ENCODE data around the gene MACF1. TPM values are rescaled to one million over a fixed set of nuclear protein-coding genes. Genes with fewer than 3 reads are reported as not detected.

Gene MACF1
- total and polyA plus RNA-seq, 8 donors = 16.8 to 662 (median 236) TPM

DNA sequence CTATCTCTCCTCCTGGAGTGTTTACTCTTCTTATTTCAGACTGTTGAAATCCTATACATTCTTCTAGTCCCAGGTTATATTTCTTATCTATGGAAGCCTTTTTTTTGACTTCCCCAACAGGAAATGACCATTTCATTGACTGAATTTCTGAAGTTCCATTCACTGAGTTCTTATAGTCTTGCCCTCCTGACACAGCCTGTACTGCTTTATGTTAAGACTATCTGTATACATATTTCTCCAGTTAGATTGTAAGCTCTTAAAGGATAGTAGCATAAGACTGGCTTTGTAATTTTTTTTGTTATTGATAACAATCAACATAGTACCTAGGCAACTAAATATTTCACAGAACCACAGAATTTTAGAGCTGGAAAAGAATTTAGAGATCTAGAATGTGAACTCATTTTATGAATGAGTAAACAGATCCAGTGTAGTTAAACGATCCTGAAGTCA lies 14.9 kb upstream of the MACF1 start:
- intact Hi-C loops (cut with DNase I; ENCODE audit: low total_unique reads) = loop anchor here (10.0 kb wide), 1 partner anchor 85 kb away; no protein-coding TSS in a partner anchor
- Histone ChIP-seq H3K9me3 (no peaks in the 10 kb centered on the region), H3K27me3 (no peaks in the 10 kb centered on the region), H3K27ac (peak overlapping the region in 3 of 5 donors; percentile 16 to 41 (median 29)), H3K4me3 (no peak overlapping the region), H3K4me1 (peaks cover 19 to 72% (median 53%) of the 10 kb centered on the region in 4 donors), H3K36me3 (no peaks in the 10 kb centered on the region)
- peak in 1 of 2 donors; percentile 23 for DNase-seq
- WGBS, 5 donors = 10 to 22% (median 20%) methylated on average over 1 of the region's 1 CpG
- no peak for TF ChIP-seq POLR2AphosphoS5 (IDR thresholded peaks at IDR 0.05)
- TF ChIP-seq, protein P1, sequence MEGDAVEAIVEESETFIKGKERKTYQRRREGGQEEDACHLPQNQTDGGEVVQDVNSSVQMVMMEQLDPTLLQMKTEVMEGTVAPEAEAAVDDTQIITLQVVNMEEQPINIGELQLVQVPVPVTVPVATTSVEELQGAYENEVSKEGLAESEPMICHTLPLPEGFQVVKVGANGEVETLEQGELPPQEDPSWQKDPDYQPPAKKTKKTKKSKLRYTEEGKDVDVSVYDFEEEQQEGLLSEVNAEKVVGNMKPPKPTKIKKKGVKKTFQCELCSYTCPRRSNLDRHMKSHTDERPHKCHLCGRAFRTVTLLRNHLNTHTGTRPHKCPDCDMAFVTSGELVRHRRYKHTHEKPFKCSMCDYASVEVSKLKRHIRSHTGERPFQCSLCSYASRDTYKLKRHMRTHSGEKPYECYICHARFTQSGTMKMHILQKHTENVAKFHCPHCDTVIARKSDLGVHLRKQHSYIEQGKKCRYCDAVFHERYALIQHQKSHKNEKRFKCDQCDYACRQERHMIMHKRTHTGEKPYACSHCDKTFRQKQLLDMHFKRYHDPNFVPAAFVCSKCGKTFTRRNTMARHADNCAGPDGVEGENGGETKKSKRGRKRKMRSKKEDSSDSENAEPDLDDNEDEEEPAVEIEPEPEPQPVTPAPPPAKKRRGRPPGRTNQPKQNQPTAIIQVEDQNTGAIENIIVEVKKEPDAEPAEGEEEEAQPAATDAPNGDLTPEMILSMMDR (IDR thresholded peaks at IDR 0.05) = no peak

DNA sequence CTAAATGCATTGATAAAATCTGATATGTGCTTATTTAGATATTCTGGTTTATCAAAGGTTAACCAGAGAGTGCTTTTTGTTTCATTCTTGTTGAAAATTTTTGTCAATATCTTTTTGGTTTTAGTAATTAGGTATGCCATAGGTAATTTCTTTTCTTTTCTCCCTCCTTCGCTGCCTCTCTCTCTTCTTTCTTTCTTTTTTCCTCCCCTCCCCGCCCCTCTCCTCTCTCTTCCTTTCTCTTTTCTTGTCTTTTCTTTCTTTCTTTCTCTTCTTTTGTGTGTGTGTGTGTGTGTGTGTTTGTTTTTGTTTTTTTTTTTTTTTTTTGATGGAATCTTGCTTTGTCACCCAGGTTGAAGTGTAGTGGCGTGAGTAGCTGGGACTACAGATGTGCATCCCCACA lies 14.4 kb upstream of the MACF1 start:
- Histone ChIP-seq H3K27me3 (no peaks in the 10 kb centered on the region), H3K4me3 (no peak overlapping the region), H3K4me1 (peaks cover 19 to 72% (median 55%) of the 10 kb centered on the region in 4 donors), H3K27ac (peak overlapping the region in 2 of 5 donors; percentile 16 to 41), H3K9me3 (no peaks in the 10 kb centered on the region), H3K36me3 (no peaks in the 10 kb centered on the region)
- WGBS, 5 donors = 86 to 97% (median 91%) methylated on average over 3 of the region's 3 CpGs
- no peak for DNase-seq
- TF ChIP-seq POLR2A (IDR thresholded peaks at IDR 0.05) (no peak), EP300 (IDR thresholded peaks at IDR 0.05) (no peak), POLR2AphosphoS5 (IDR thresholded peaks at IDR 0.05) (no peak)
- TF ChIP-seq, protein P1 (IDR thresholded peaks at IDR 0.05) = no peak
- intact Hi-C loops (cut with DNase I; ENCODE audit: low total_unique reads) = loop anchor here (10.0 kb wide), 1 partner anchor 85 kb away; no protein-coding TSS in a partner anchor

DNA sequence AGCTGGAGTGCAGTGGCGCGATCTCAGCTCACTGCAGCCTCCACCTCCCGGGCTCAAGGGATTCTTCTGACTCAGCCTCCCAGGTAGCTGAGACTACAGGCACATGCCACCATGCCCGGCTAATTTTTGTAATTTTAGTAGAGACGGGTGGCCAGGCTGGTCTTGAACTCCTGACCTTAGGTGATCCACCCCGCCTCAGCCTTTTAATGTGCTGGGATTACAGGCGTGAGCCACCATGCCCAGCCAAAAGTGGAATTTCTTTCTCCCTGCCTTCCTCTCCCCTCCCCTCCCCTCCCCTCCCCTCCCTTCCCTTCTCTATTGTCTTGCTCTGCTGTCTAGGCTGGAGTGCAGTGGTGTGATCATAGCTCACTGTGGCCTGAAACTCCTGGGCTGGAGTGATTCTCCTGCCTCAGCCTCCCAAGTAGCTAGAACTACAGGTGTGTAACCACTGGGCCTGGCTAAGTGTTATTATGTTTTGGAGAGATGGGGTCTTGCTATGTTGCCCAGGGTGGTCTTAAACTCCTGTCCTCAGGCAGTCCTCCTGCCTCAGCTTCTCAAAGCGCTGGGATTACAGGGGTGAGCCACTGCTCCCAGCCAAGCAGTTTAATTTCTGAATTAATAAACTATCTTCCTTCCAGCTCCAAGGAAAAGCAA lies 10.0 kb upstream of the MACF1 start:
- Histone ChIP-seq H3K27ac (peak overlapping the region in 4 of 5 donors; percentile 65 to 90 (median 86)), H3K4me3 (no peak overlapping the region), H3K27me3 (no peaks in the 10 kb centered on the region), H3K36me3 (no peaks in the 10 kb centered on the region), H3K4me1 (peaks cover 29 to 83% (median 68%) of the 10 kb centered on the region in 4 donors), H3K9me3 (no peaks in the 10 kb centered on the region)
- DNase-seq = no peak
- intact Hi-C loops (cut with DNase I; ENCODE audit: low total_unique reads) = loop anchor here (10.0 kb wide), 1 partner anchor 90 kb away; no protein-coding TSS in a partner anchor
- TF ChIP-seq POLR2AphosphoS5 (IDR thresholded peaks at IDR 0.05) = no peak
- TF ChIP-seq EP300 (IDR thresholded peaks at IDR 0.05) = no peak
- no peak for TF ChIP-seq POLR2A (IDR thresholded peaks at IDR 0.05)
- TF ChIP-seq, protein P1 (IDR thresholded peaks at IDR 0.05) = no peak
- 69 to 84% (median 78%) methylated on average over 8 of the region's 8 CpGs for WGBS, 5 donors

DNA sequence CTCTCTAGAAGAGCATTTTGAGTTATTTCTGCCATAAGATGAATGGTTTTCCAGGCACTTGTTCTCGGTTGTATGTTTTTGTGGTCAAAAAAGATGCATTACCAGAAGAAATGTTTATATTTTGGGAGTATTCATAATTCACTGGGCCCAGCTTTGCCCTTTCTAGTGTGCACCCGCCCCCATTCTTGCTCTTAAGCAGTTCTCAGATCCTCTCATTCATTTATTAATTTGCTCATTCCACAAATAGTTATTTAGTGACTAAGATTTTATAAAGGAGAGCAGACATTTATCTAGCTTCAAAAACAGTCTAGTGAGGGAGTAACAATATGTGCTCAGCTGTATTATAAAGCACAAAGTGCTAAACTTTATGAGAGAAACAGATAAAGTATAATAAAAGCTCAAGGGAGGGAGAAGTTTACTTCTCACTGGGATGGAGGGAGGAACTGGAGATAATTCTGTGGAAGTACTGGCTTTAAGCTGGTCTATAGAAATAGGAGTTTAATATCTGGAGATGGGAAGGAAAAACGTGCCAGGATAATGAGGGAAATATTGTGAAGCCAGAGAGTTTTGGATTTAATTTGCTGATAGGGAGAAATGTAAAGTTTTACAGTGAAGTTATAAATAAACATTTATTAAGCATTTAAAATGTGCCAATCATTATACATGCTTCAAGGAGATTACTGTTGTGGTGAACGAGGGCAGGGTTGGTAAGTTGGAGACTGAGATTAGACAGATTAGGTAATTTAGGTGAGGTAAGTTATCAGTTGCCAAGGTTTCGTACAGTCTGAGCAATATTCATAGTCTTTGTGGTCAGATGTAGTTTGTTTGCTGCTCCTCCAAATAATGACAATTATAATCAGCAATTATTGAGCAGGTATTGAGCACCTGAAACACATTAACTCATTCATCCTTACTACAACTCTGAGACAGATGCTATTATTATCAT lies 9.1 kb upstream of the MACF1 start:
- H3K36me3 ChIP-seq = no peaks in the 10 kb centered on the region
- TF ChIP-seq POLR2A (IDR thresholded peaks at IDR 0.05) (no peak), EP300 (IDR thresholded peaks at IDR 0.05) (no peak), POLR2AphosphoS5 (IDR thresholded peaks at IDR 0.05) (no peak)
- TF ChIP-seq, protein P1 (IDR thresholded peaks at IDR 0.05) = no peak
- H3K4me1 ChIP-seq = peaks cover 29 to 82% (median 63%) of the 10 kb centered on the region in 4 donors
- intact Hi-C loops (cut with DNase I; ENCODE audit: low total_unique reads) = loop anchor here (10.0 kb wide), 1 partner anchor 91 kb away; no protein-coding TSS in a partner anchor
- peak overlapping the region in 4 of 5 donors; percentile 65 to 90 (median 86) for H3K27ac ChIP-seq
- DNase-seq = peak in 1 of 2 donors; percentile 57
- WGBS, 5 donors = 25 to 33% (median 29%) methylated on average over 5 of the region's 5 CpGs
- no peaks in the 10 kb centered on the region for H3K27me3 ChIP-seq
- H3K9me3 ChIP-seq = no peaks in the 10 kb centered on the region
- H3K4me3 ChIP-seq = no peak overlapping the region
